Measurements from ENCODE around the gene CLCN1.

The CLCN1 gene

GRCh38 chr7:143315776-143316175 is at the start of gene CLCN1:
CLCN1 (plus strand) TSS chr7:143316111; CDS start chr7:143316213, 102 bp downstream.
- H3K4me3 ChIP-seq (ENCODE audit: low read depth in 1 of 2, low read length in 2 of 2), result no peak within 1 kb of the TSS
- no peaks in the 10 kb centered on the region for H3K9me3 ChIP-seq (ENCODE audit: low read length)
- H3K4me1 ChIP-seq (ENCODE audit: insufficient read depth, low read length), result no peaks in the 10 kb centered on the region
- no peaks in the 10 kb centered on the region for H3K36me3 ChIP-seq (ENCODE audit: insufficient read depth, low read length)
- no peak within 1 kb of the TSS for H3K9ac ChIP-seq (ENCODE audit: low read length)
- H3K27me3 ChIP-seq (ENCODE audit: control insufficient read depth in 1 of 2, insufficient read depth in 2 of 2, low read length in 2 of 2), result no peaks in the 10 kb centered on the region
- no peak within 1 kb of the TSS for H3K27ac ChIP-seq (ENCODE audit: low read depth, low read length)

GRCh38 chr7:143269251-143269650 is 46.7 kb upstream of the CLCN1 start:
- H3K36me3 ChIP-seq (ENCODE audit: insufficient read depth, low read length), result peaks cover 34% of the 10 kb centered on the region

GRCh38 chr7:143271240-143271639 is 44.7 kb upstream of the CLCN1 start:
- Histone ChIP-seq H3K27me3 (ENCODE audit: control insufficient read depth in 1 of 2, insufficient read depth in 2 of 2, low read length in 2 of 2) (no peaks in the 10 kb centered on the region), H3K9ac (ENCODE audit: low read length) (no peak overlapping the region), H3K4me3 (ENCODE audit: low read depth in 1 of 2, low read length in 2 of 2) (no peak overlapping the region), H3K4me1 (ENCODE audit: insufficient read depth, low read length) (no peaks in the 10 kb centered on the region), H3K36me3 (ENCODE audit: insufficient read depth, low read length) (peaks cover 30% of the 10 kb centered on the region), H3K27ac (ENCODE audit: low read depth, low read length) (no peak overlapping the region), H3K9me3 (ENCODE audit: low read length) (no peaks in the 10 kb centered on the region)

More at GRCh38 chr7:143269251-143269650, 46.7 kb upstream of the CLCN1 start:
- Histone ChIP-seq H3K27ac (ENCODE audit: low read depth, low read length) (no peak overlapping the region), H3K9ac (ENCODE audit: low read length) (no peak overlapping the region), H3K4me1 (ENCODE audit: insufficient read depth, low read length) (peaks cover 8% of the 10 kb centered on the region), H3K4me3 (ENCODE audit: low read depth in 1 of 2, low read length in 2 of 2) (no peak overlapping the region), H3K27me3 (ENCODE audit: control insufficient read depth in 1 of 2, insufficient read depth in 2 of 2, low read length in 2 of 2) (no peaks in the 10 kb centered on the region), H3K9me3 (ENCODE audit: low read length) (no peaks in the 10 kb centered on the region)

GRCh38 chr7:143272871-143273270 is 43.0 kb upstream of the CLCN1 start:
- no peaks in the 10 kb centered on the region for H3K4me1 ChIP-seq (ENCODE audit: insufficient read depth, low read length)
- no peak overlapping the region for H3K27ac ChIP-seq (ENCODE audit: low read depth, low read length)
- no peak overlapping the region for H3K9ac ChIP-seq (ENCODE audit: low read length)
- no peak overlapping the region for H3K4me3 ChIP-seq (ENCODE audit: low read depth in 1 of 2, low read length in 2 of 2)
- no peaks in the 10 kb centered on the region for H3K9me3 ChIP-seq (ENCODE audit: low read length)
- H3K36me3 ChIP-seq (ENCODE audit: insufficient read depth, low read length), result peaks cover 17% of the 10 kb centered on the region
- H3K27me3 ChIP-seq (ENCODE audit: control insufficient read depth in 1 of 2, insufficient read depth in 2 of 2, low read length in 2 of 2), result no peaks in the 10 kb centered on the region

- no peaks in the 10 kb centered on the region for H3K9me3 ChIP-seq (ENCODE audit: low read length)
- no peaks in the 10 kb centered on the region for H3K4me1 ChIP-seq (ENCODE audit: insufficient read depth, low read length)
- no peaks in the 10 kb centered on the region for H3K27me3 ChIP-seq (ENCODE audit: control insufficient read depth in 1 of 2, insufficient read depth in 2 of 2, low read length in 2 of 2)
- H3K4me3 ChIP-seq (ENCODE audit: low read depth in 1 of 2, low read length in 2 of 2), result no peak overlapping the region
- no peaks in the 10 kb centered on the region for H3K36me3 ChIP-seq (ENCODE audit: insufficient read depth, low read length)
- no peak overlapping the region for H3K9ac ChIP-seq (ENCODE audit: low read length)
- H3K27ac ChIP-seq (ENCODE audit: low read depth, low read length), result no peak overlapping the region
These were observed 36.5 kb upstream of the CLCN1 start for GRCh38 chr7:143279186-143280098.

- H3K4me3 ChIP-seq (ENCODE audit: low read depth in 1 of 2, low read length in 2 of 2), result no peak overlapping the region
- no peaks in the 10 kb centered on the region for H3K9me3 ChIP-seq (ENCODE audit: low read length)
- no peaks in the 10 kb centered on the region for H3K36me3 ChIP-seq (ENCODE audit: insufficient read depth, low read length)
- no peak overlapping the region for H3K9ac ChIP-seq (ENCODE audit: low read length)
- no peaks in the 10 kb centered on the region for H3K27me3 ChIP-seq (ENCODE audit: control insufficient read depth in 1 of 2, insufficient read depth in 2 of 2, low read length in 2 of 2)
- no peaks in the 10 kb centered on the region for H3K4me1 ChIP-seq (ENCODE audit: insufficient read depth, low read length)
- no peak overlapping the region for H3K27ac ChIP-seq (ENCODE audit: low read depth, low read length)
These were observed 35.8 kb upstream of the CLCN1 start for GRCh38 chr7:143280160-143280559.

GRCh38 chr7:143280566-143280965 is 35.3 kb upstream of the CLCN1 start:
- H3K4me1 ChIP-seq (ENCODE audit: insufficient read depth, low read length), result no peaks in the 10 kb centered on the region
- H3K27me3 ChIP-seq (ENCODE audit: control insufficient read depth in 1 of 2, insufficient read depth in 2 of 2, low read length in 2 of 2), result no peaks in the 10 kb centered on the region
- no peak overlapping the region for H3K4me3 ChIP-seq (ENCODE audit: low read depth in 1 of 2, low read length in 2 of 2)
- H3K27ac ChIP-seq (ENCODE audit: low read depth, low read length), result no peak overlapping the region
- no peak overlapping the region for H3K9ac ChIP-seq (ENCODE audit: low read length)
- no peaks in the 10 kb centered on the region for H3K36me3 ChIP-seq (ENCODE audit: insufficient read depth, low read length)
- H3K9me3 ChIP-seq (ENCODE audit: low read length), result no peaks in the 10 kb centered on the region

- Histone ChIP-seq H3K9ac (ENCODE audit: low read length) (no peak overlapping the region), H3K9me3 (ENCODE audit: low read length) (no peaks in the 10 kb centered on the region), H3K4me3 (ENCODE audit: low read depth in 1 of 2, low read length in 2 of 2) (no peak overlapping the region), H3K27ac (ENCODE audit: low read depth, low read length) (no peak overlapping the region), H3K4me1 (ENCODE audit: insufficient read depth, low read length) (no peaks in the 10 kb centered on the region), H3K36me3 (ENCODE audit: insufficient read depth, low read length) (no peaks in the 10 kb centered on the region), H3K27me3 (ENCODE audit: control insufficient read depth in 1 of 2, insufficient read depth in 2 of 2, low read length in 2 of 2) (no peaks in the 10 kb centered on the region)
These were observed 34.4 kb upstream of the CLCN1 start for GRCh38 chr7:143281529-143281928.

- Histone ChIP-seq H3K9ac (ENCODE audit: low read length) (no peak overlapping the region), H3K27me3 (ENCODE audit: control insufficient read depth in 1 of 2, insufficient read depth in 2 of 2, low read length in 2 of 2) (no peaks in the 10 kb centered on the region), H3K27ac (ENCODE audit: low read depth, low read length) (no peak overlapping the region), H3K4me1 (ENCODE audit: insufficient read depth, low read length) (no peaks in the 10 kb centered on the region), H3K36me3 (ENCODE audit: insufficient read depth, low read length) (no peaks in the 10 kb centered on the region), H3K9me3 (ENCODE audit: low read length) (no peaks in the 10 kb centered on the region), H3K4me3 (ENCODE audit: low read depth in 1 of 2, low read length in 2 of 2) (no peak overlapping the region)
These were observed 33.8 kb upstream of the CLCN1 start for GRCh38 chr7:143282124-143282523.

GRCh38 chr7:143283381-143283780 is 32.5 kb upstream of the CLCN1 start:
- Histone ChIP-seq H3K36me3 (ENCODE audit: insufficient read depth, low read length) (no peaks in the 10 kb centered on the region), H3K27me3 (ENCODE audit: control insufficient read depth in 1 of 2, insufficient read depth in 2 of 2, low read length in 2 of 2) (no peaks in the 10 kb centered on the region), H3K4me1 (ENCODE audit: insufficient read depth, low read length) (peaks cover 5% of the 10 kb centered on the region), H3K4me3 (ENCODE audit: low read depth in 1 of 2, low read length in 2 of 2) (no peak overlapping the region), H3K27ac (ENCODE audit: low read depth, low read length) (no peak overlapping the region), H3K9me3 (ENCODE audit: low read length) (no peaks in the 10 kb centered on the region), H3K9ac (ENCODE audit: low read length) (no peak overlapping the region)

- Histone ChIP-seq H3K27ac (ENCODE audit: low read depth, low read length) (no peak within 1 kb of the TSS), H3K4me3 (ENCODE audit: low read depth in 1 of 2, low read length in 2 of 2) (no peak within 1 kb of the TSS), H3K9me3 (ENCODE audit: low read length) (no peaks in the 10 kb centered on the region), H3K27me3 (ENCODE audit: control insufficient read depth in 1 of 2, insufficient read depth in 2 of 2, low read length in 2 of 2) (no peaks in the 10 kb centered on the region), H3K4me1 (ENCODE audit: insufficient read depth, low read length) (peaks cover 16% of the 10 kb centered on the region), H3K36me3 (ENCODE audit: insufficient read depth, low read length) (no peaks in the 10 kb centered on the region), H3K9ac (ENCODE audit: low read length) (no peak within 1 kb of the TSS)
These were observed 31.1 kb upstream of the CLCN1 start, which contains the start of gene TMEM139 for GRCh38 chr7:143284591-143285469. TMEM139 (plus strand) TSS chr7:143284958; CDS start chr7:143285958, 1,000 bp downstream.
